GM18909 (cell line): ENCODE measurements around the gene ODR4.
A peak's percentile ranks its signal among the peaks of the same experiment; 100 is the strongest.
"Not testable (repeated sequence)": the region's sequence is repeated elsewhere in the genome, so short reads cannot be mapped to it uniquely, and the experiment has no call there.

ENCODE experiments used
- ATAC-seq: cut with Tn5 transposase; IDR thresholded peaks from one replicate; pipeline ENCODE4 v1.9.1; 2021; ENCODE audit warnings: mild to moderate bottlenecking; ENCODE audit not compliant: unreplicated experiment, poor library complexity

ODR4 gene

GRCh38 chr1:186420311-186420710 is 44.7 kb downstream of the ODR4 start:
- ATAC-seq: no peak

- peak; percentile 87 for ATAC-seq
These were observed 45.3 kb downstream of the ODR4 start for GRCh38 chr1:186420923-186421322.

- no peak for ATAC-seq
These were observed 45.8 kb downstream of the ODR4 start for GRCh38 chr1:186421446-186421845.

GRCh38 chr1:186424539-186424938 is 48.9 kb downstream of the ODR4 start:
- ATAC-seq: no peak

GRCh38 chr1:186426118-186426517 is 50.5 kb downstream of the ODR4 start:
- no peak for ATAC-seq

- no peak for ATAC-seq
These were observed 53.4 kb downstream of the ODR4 start for GRCh38 chr1:186429017-186429416.

- ATAC-seq: no peak
These were observed 59.7 kb downstream of the ODR4 start for GRCh38 chr1:186435336-186435735.

- ATAC-seq: no peak
These were observed 62.9 kb downstream of the ODR4 start for GRCh38 chr1:186438567-186438966.

GRCh38 chr1:186440584-186440983 is 64.9 kb downstream of the ODR4 start:
- ATAC-seq: no peak

- ATAC-seq: no peak
These were observed 67.2 kb downstream of the ODR4 start for GRCh38 chr1:186442651-186443375.

- ATAC-seq: no peak
These were observed 68.0 kb downstream of the ODR4 start for GRCh38 chr1:186443638-186444037.

GRCh38 chr1:186446152-186446551 is 70.5 kb downstream of the ODR4 start:
- no peak for ATAC-seq

GRCh38 chr1:186454981-186455380 is 79.3 kb downstream of the ODR4 start:
- ATAC-seq: no peak

- ATAC-seq: no peak
These were observed 81.2 kb downstream of the ODR4 start for GRCh38 chr1:186456729-186457255.

GRCh38 chr1:186459161-186459560 is 83.5 kb downstream of the ODR4 start:
- ATAC-seq: not testable (repeated sequence)

- no peak for ATAC-seq
These were observed 85.4 kb downstream of the ODR4 start, which contains the start of gene PDC for GRCh38 chr1:186461014-186461413. Gene PDC, minus strand, starts transcription at chr1:186461114. Its CDS starts 11,655 bp downstream, at chr1:186449459.

GRCh38 chr1:186463511-186463910 is 87.9 kb downstream of the ODR4 start:
- no peak for ATAC-seq

GRCh38 chr1:186463926-186464325 is 88.3 kb downstream of the ODR4 start:
- no peak for ATAC-seq

GRCh38 chr1:186465491-186465890 is 89.9 kb downstream of the ODR4 start:
- not testable (repeated sequence) for ATAC-seq

- no peak for ATAC-seq
These were observed 90.3 kb downstream of the ODR4 start for GRCh38 chr1:186465946-186466345.
